ENCODE measurements around the gene RNASET2. TPM values are rescaled to one million over a fixed set of nuclear protein-coding genes. Genes with fewer than 3 reads are reported as not detected.

Gene RNASET2
- total and polyA plus RNA-seq, 5 donors = 19.4 to 27.2 (median 22.5) TPM

- no peak overlapping the region for H3K4me3 ChIP-seq (ENCODE audit: low read length)
- WGBS = 75% methylated on average over 8 of the region's 8 CpGs
- intact Hi-C loops (cut with DNase I) = no loop called here
- H3K27ac ChIP-seq (ENCODE audit: low read length) = no peak overlapping the region
- no peaks in the 10 kb centered on the region for H3K4me1 ChIP-seq (ENCODE audit: control insufficient read depth, insufficient read depth, low read length)
- no peaks in the 10 kb centered on the region for H3K27me3 ChIP-seq (ENCODE audit: control insufficient read depth, insufficient read depth)
- DNase-seq (no peak), ATAC-seq (no peak)
- H3K9me3 ChIP-seq (ENCODE audit: control insufficient read depth, low read length) = no peaks in the 10 kb centered on the region
Observed at GRCh38 chr6:166969390-166970002, 13.1 kb upstream of the RNASET2 start.

DNA sequence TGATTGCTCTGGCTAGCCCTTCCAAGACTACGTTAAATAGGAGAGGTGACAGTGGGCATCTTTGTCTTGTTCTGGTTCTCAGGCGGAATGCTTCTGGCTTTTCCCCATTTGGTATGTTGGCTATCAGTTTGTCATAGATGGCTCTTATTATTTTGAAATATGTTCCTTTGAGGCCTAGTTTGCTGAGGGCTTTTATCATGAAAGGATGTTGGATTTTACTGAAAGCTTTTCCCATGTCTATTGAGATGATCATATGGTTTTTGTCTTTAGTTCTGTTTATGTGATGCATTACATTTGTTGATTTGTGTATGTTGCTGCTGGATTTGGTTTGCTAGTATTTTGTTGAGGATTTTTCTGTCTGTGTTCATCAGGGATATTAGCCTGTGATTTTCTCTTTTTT is 9.9 kb upstream of the RNASET2 start:
- H3K27ac ChIP-seq (ENCODE audit: low read length) = no peak overlapping the region
- intact Hi-C loops (cut with DNase I) = no loop called here
- H3K4me3 ChIP-seq (ENCODE audit: low read length) = no peak overlapping the region
- no peaks in the 10 kb centered on the region for H3K9me3 ChIP-seq (ENCODE audit: control insufficient read depth, low read length)
- DNase-seq = no peak
- no peak for ATAC-seq
- H3K27me3 ChIP-seq (ENCODE audit: control insufficient read depth, insufficient read depth) = no peaks in the 10 kb centered on the region
- H3K4me1 ChIP-seq (ENCODE audit: control insufficient read depth, insufficient read depth, low read length) = no peaks in the 10 kb centered on the region
- WGBS = 98% methylated on average over 2 of the region's 2 CpGs

DNA sequence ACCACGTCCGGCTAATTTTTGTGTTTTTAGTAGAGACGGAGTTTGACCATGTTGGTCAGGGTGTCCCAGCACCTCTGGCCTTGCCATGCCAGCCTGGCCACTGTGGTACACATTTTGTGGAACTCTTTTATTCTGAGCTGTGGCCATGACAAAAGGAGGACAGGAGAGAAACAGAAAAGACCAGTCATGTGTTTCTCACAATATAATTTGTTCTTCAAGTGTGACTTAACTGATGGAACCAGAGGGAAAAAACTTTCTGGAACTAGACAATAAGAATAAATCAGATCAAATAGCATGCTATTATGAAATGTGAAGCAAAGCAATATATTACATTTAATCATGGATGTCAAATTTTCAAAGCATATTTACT is 4.2 kb upstream of the RNASET2 start:
- DNase-seq (no peak), ATAC-seq (no peak)
- H3K27ac ChIP-seq (ENCODE audit: low read length) = no peak overlapping the region
- no peaks in the 10 kb centered on the region for H3K27me3 ChIP-seq (ENCODE audit: control insufficient read depth, insufficient read depth)
- no peak overlapping the region for H3K4me3 ChIP-seq (ENCODE audit: low read length)
- H3K9me3 ChIP-seq (ENCODE audit: control insufficient read depth, low read length) = no peaks in the 10 kb centered on the region
- H3K4me1 ChIP-seq (ENCODE audit: control insufficient read depth, insufficient read depth, low read length) = peaks cover under 1% of the 10 kb centered on the region
- intact Hi-C loops (cut with DNase I) = no loop called here
- 96% methylated on average over 3 of the region's 3 CpGs for WGBS

- H3K27ac ChIP-seq (ENCODE audit: low read length) = no peak overlapping the region
- H3K4me1 ChIP-seq (ENCODE audit: control insufficient read depth, insufficient read depth, low read length) = peaks cover 2% of the 10 kb centered on the region
- no peaks in the 10 kb centered on the region for H3K9me3 ChIP-seq (ENCODE audit: control insufficient read depth, low read length)
- 84% methylated on average over 9 of the region's 9 CpGs for WGBS
- ATAC-seq (no peak), DNase-seq (no peak)
- no peaks in the 10 kb centered on the region for H3K27me3 ChIP-seq (ENCODE audit: control insufficient read depth, insufficient read depth)
- intact Hi-C loops (cut with DNase I) = loop anchor here in 2 of 4 donors (10.0 kb wide), 2 partner anchors 175 to 185 kb away; no protein-coding TSS in a partner anchor
- H3K4me3 ChIP-seq (ENCODE audit: low read length) = no peak overlapping the region
Observed at GRCh38 chr6:166959911-166960608, 3.7 kb upstream of the RNASET2 start.

- no peak overlapping the region for H3K4me3 ChIP-seq (ENCODE audit: low read length)
- H3K9me3 ChIP-seq (ENCODE audit: control insufficient read depth, low read length) = no peaks in the 10 kb centered on the region
- H3K27me3 ChIP-seq (ENCODE audit: control insufficient read depth, insufficient read depth) = no peaks in the 10 kb centered on the region
- H3K4me1 ChIP-seq (ENCODE audit: control insufficient read depth, insufficient read depth, low read length) = peaks cover 2% of the 10 kb centered on the region
- DNase-seq (no peak), ATAC-seq (no peak)
- peak overlapping the region; percentile 69 for H3K27ac ChIP-seq (ENCODE audit: low read length)
- intact Hi-C loops (cut with DNase I) = loop anchor here in 2 of 4 donors (10.0 kb wide), 2 partner anchors 174 to 184 kb away; no protein-coding TSS in a partner anchor
- 66% methylated on average over 13 of the region's 13 CpGs for WGBS
Observed at GRCh38 chr6:166958926-166959861, 2.8 kb upstream of the RNASET2 start.

GRCh38 chr6:166957805-166958076 is 1.4 kb upstream of the RNASET2 start:
- WGBS = 89% methylated on average over 5 of the region's 5 CpGs
- Histone ChIP-seq H3K4me1 (ENCODE audit: control insufficient read depth, insufficient read depth, low read length) (peaks cover 2% of the 10 kb centered on the region), H3K4me3 (ENCODE audit: low read length) (no peak overlapping the region), H3K27ac (ENCODE audit: low read length) (no peak overlapping the region), H3K9me3 (ENCODE audit: control insufficient read depth, low read length) (no peaks in the 10 kb centered on the region), H3K27me3 (ENCODE audit: control insufficient read depth, insufficient read depth) (no peaks in the 10 kb centered on the region)
- DNase-seq = no peak
- intact Hi-C loops (cut with DNase I) = loop anchor here in 2 of 4 donors (10.0 kb wide), 2 partner anchors 173 to 183 kb away; no protein-coding TSS in a partner anchor
- no peak for ATAC-seq

GRCh38 chr6:166957087-166957804 is 896 bp upstream of the RNASET2 start:
- Histone ChIP-seq H3K9me3 (ENCODE audit: control insufficient read depth, low read length) (no peaks in the 10 kb centered on the region), H3K4me1 (ENCODE audit: control insufficient read depth, insufficient read depth, low read length) (peaks cover 2% of the 10 kb centered on the region), H3K27me3 (ENCODE audit: control insufficient read depth, insufficient read depth) (no peaks in the 10 kb centered on the region), H3K4me3 (ENCODE audit: low read length) (peak overlapping the region; percentile 73), H3K27ac (ENCODE audit: low read length) (peak overlapping the region; percentile 42)
- intact Hi-C loops (cut with DNase I) = loop anchor here in 2 of 4 donors (10.0 kb wide), 2 partner anchors 172 to 182 kb away; no protein-coding TSS in a partner anchor
- DNase-seq (peak; percentile 49 to 88 (median 85)), ATAC-seq (peak; percentile 55 to 57)
- 11% methylated on average over 26 of the region's 26 CpGs for WGBS

DNA sequence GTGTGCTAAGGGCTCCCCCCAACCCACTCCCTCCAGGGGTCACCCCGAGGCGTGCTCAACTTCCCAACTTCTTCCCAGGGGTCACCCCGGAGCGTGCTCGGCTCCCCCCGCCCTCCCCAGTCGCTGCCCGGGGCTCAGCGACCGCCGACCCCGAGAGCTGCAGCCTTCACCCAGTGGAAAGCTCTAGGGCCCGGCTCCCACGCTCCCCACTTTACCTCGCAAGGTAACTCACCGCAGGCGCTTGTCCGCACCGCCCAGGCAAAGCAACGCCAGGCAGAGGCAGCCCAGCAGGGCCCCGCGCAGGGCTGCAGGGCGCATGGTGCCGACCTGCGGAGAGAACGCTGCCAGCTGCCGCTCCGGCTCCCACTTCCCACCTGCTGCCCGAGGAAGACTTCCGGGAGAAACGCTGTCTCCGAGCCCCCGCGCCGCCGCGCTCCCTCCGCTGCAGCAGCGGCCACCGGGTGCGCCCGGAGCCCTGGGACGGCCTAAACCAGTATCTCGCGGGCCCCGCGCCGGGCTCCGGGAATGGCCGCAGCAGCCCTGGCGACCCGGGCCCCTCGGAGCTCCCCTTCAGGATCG is 396 bp downstream of the RNASET2 start:
- no peaks in the 10 kb centered on the region for H3K27me3 ChIP-seq (ENCODE audit: control insufficient read depth, insufficient read depth)
- H3K4me3 ChIP-seq (ENCODE audit: low read length) = peak overlapping the region; percentile 73
- peaks cover 2% of the 10 kb centered on the region for H3K4me1 ChIP-seq (ENCODE audit: control insufficient read depth, insufficient read depth, low read length)
- under 1% methylated on average over 54 of the region's 54 CpGs for WGBS
- H3K9me3 ChIP-seq (ENCODE audit: control insufficient read depth, low read length) = no peaks in the 10 kb centered on the region
- DNase-seq = peak in 1 of 3 donors; percentile 61
- peak; percentile 47 to 50 for ATAC-seq
- no peak overlapping the region for H3K27ac ChIP-seq (ENCODE audit: low read length)
- intact Hi-C loops (cut with DNase I) = loop anchor here in 2 of 4 donors (10.0 kb wide), 2 partner anchors 171 to 181 kb away; no protein-coding TSS in a partner anchor

GRCh38 chr6:166955121-166955864 is 1.1 kb downstream of the RNASET2 start:
- DNase-seq = peak in 2 of 3 donors; percentile 35 to 75
- no peaks in the 10 kb centered on the region for H3K9me3 ChIP-seq (ENCODE audit: control insufficient read depth, low read length)
- intact Hi-C loops (cut with DNase I) = loop anchor here in 2 of 4 donors (10.0 kb wide), 2 partner anchors 170 to 180 kb away; no protein-coding TSS in a partner anchor
- 58% methylated on average over 52 of the region's 52 CpGs for WGBS
- H3K27ac ChIP-seq (ENCODE audit: low read length) = no peak overlapping the region
- peak overlapping the region; percentile 73 for H3K4me3 ChIP-seq (ENCODE audit: low read length)
- H3K27me3 ChIP-seq (ENCODE audit: control insufficient read depth, insufficient read depth) = no peaks in the 10 kb centered on the region
- ATAC-seq = no peak
- H3K4me1 ChIP-seq (ENCODE audit: control insufficient read depth, insufficient read depth, low read length) = peaks cover 2% of the 10 kb centered on the region

All from right cardiac atrium (tissue), 5 donors.